Smooth muscle cell (in vitro differentiated cells): ENCODE results near the gene EPS15. TPM values are rescaled to one million over a fixed set of nuclear protein-coding genes. Genes with fewer than 3 reads are reported as not detected.

Experiments
- DNase-seq: peaks from one replicate; lab custom pipeline; 2025; ENCODE audit not compliant: unreplicated experiment; lab: John Stamatoyannopoulos, UW
- H2AFZ ChIP-seq: fragments of 200-600 bp; sonication (generic); 2 replicates; pipeline ENCODE4 v1.6.0; 2016; ENCODE audit warnings: antibody characterized with exemption, low read depth, mild to moderate bottlenecking
- H3F3A ChIP-seq: fragments of 200-600 bp; sonication (generic); 2 replicates; pipeline ENCODE4 v1.6.0; 2017; ENCODE audit warnings: antibody characterized with exemption, low read depth
- H3K27ac ChIP-seq: fragments of 200-600 bp; sonication (generic); 2 replicates; pipeline ENCODE4 v1.5.1; 2016; ENCODE audit warnings: low read depth, mild to moderate bottlenecking
- H3K27me3 ChIP-seq: fragments of 200-600 bp; sonication (generic); 2 replicates; pipeline ENCODE4 v1.6.1; 2016; ENCODE audit warnings: low read depth, mild to moderate bottlenecking
- H3K36me3 ChIP-seq: fragments of 200-600 bp; sonication (generic); 2 replicates; pipeline ENCODE4 v1.5.1; 2016; ENCODE audit warnings: low read depth
- H3K4me1 ChIP-seq: fragments of 200-600 bp; sonication (generic); 2 replicates; pipeline ENCODE4 v1.5.1; 2016; ENCODE audit warnings: low read depth
- H3K4me2 ChIP-seq: fragments of 200-600 bp; sonication (generic); 2 replicates; pipeline ENCODE4 v1.6.0; 2016; ENCODE audit warnings: mild to moderate bottlenecking
- H3K4me3 ChIP-seq: fragments of 200-600 bp; sonication (generic); 2 replicates; pipeline ENCODE4 v1.5.1; 2016; ENCODE audit warnings: mild to moderate bottlenecking
- H3K79me2 ChIP-seq: fragments of 200-600 bp; sonication (generic); 2 replicates; pipeline ENCODE4 v1.6.0; 2016; ENCODE audit warnings: low read depth, mild to moderate bottlenecking
- H3K9ac ChIP-seq: fragments of 200-600 bp; sonication (generic); 2 replicates; pipeline ENCODE4 v1.6.0; 2016; ENCODE audit warnings: low read depth
- H3K9me3 ChIP-seq: fragments of 200-600 bp; sonication (generic); replicated peaks from 2 replicates; pipeline ENCODE4 v1.5.1; 2016; ENCODE audit warnings: low read depth
- H4K20me1 ChIP-seq: fragments of 200-600 bp; sonication (generic); 2 replicates; pipeline ENCODE4 v1.6.0; 2016; ENCODE audit warnings: low read depth
- CTCF ChIP-seq: fragments of 200-600 bp; sonication (generic); IDR thresholded peaks from 2 replicates; pipeline ENCODE4 v1.5.1; 2017; ENCODE audit warnings: borderline replicate concordance, mild to moderate bottlenecking, antibody characterized with exemption; ENCODE audit not compliant: insufficient read depth, poor library complexity, severe bottlenecking
- WGBS: methylation state at CpG from one replicate; pipeline ENCODE4 v1.1.7; 2016; ENCODE audit warnings: low lambda C conversion rate; 5-methylcytosine and 5-hydroxymethylcytosine counted together
- polyA plus RNA-seq: library from polyadenylated mRNA; unstranded; fragments of >200 nt; fragmentation: Nextera tagmentation; extraction: Ambion mirVana; gene quantifications from 2 replicates; pipeline ENCODE4 v1.2.1, GENCODE V29; 2016
- total RNA-seq: library from RNA; depleted of rRNA; stranded (reverse); fragments of >200 nt; gene quantifications from 2 replicates; pipeline ENCODE4 v1.2.3, GENCODE V29; 2014

The EPS15 gene
- total and polyA plus RNA-seq, 2 experiments from 2014 or later: 9.0 to 54.3 TPM

GRCh38 chr1:51359879-51360278 is 159.2 kb downstream of the EPS15 start:
- Histone ChIP-seq H3K4me3 (no peak overlapping the region), H3F3A (no peaks in the 10 kb centered on the region), H3K9ac (no peak overlapping the region), H3K79me2 (no peaks in the 10 kb centered on the region), H3K4me2 (no peak overlapping the region), H4K20me1 (no peaks in the 10 kb centered on the region), H3K27me3 (no peaks in the 10 kb centered on the region), H3K36me3 (no peaks in the 10 kb centered on the region), H3K4me1 (no peaks in the 10 kb centered on the region), H3K27ac (no peak overlapping the region), H3K9me3 (no peaks in the 10 kb centered on the region), H2AFZ (no peak overlapping the region)
- 98% methylated on average over 4 of the region's 4 CpGs for WGBS
- no peak for TF ChIP-seq CTCF
- DNase-seq: no peak

GRCh38 chr1:51355382-51355781 is 163.7 kb downstream of the EPS15 start:
- Histone ChIP-seq H3K27me3 (no peaks in the 10 kb centered on the region), H3F3A (no peaks in the 10 kb centered on the region), H3K4me3 (no peak overlapping the region), H3K79me2 (no peaks in the 10 kb centered on the region), H4K20me1 (no peaks in the 10 kb centered on the region), H3K27ac (no peak overlapping the region), H3K9me3 (no peaks in the 10 kb centered on the region), H3K4me2 (no peak overlapping the region), H2AFZ (no peak overlapping the region), H3K9ac (no peak overlapping the region), H3K36me3 (no peaks in the 10 kb centered on the region), H3K4me1 (no peaks in the 10 kb centered on the region)
- no peak for DNase-seq
- WGBS: 100% methylated on average over 1 of the region's 1 CpG
- TF ChIP-seq CTCF: no peak

- Histone ChIP-seq H3K4me3 (no peak overlapping the region), H4K20me1 (no peaks in the 10 kb centered on the region), H3F3A (no peaks in the 10 kb centered on the region), H2AFZ (no peak overlapping the region), H3K79me2 (no peaks in the 10 kb centered on the region), H3K36me3 (no peaks in the 10 kb centered on the region), H3K9me3 (no peaks in the 10 kb centered on the region), H3K27me3 (no peaks in the 10 kb centered on the region), H3K4me1 (no peaks in the 10 kb centered on the region), H3K9ac (no peak overlapping the region), H3K27ac (no peak overlapping the region), H3K4me2 (no peak overlapping the region)
- WGBS: 81% methylated on average over 3 of the region's 3 CpGs
- no peak for TF ChIP-seq CTCF
- DNase-seq: no peak
Measured at GRCh38 chr1:51354416-51354815, 164.7 kb downstream of the EPS15 start.

GRCh38 chr1:51351907-51352306 is 167.2 kb downstream of the EPS15 start:
- no peak for TF ChIP-seq CTCF
- Histone ChIP-seq H3F3A (no peaks in the 10 kb centered on the region), H3K9ac (no peak overlapping the region), H3K4me3 (no peak overlapping the region), H3K9me3 (no peaks in the 10 kb centered on the region), H3K36me3 (no peaks in the 10 kb centered on the region), H3K79me2 (no peaks in the 10 kb centered on the region), H3K27ac (no peak overlapping the region), H3K27me3 (peaks cover under 1% of the 10 kb centered on the region), H2AFZ (no peak overlapping the region), H4K20me1 (no peaks in the 10 kb centered on the region), H3K4me1 (no peaks in the 10 kb centered on the region), H3K4me2 (no peak overlapping the region)
- WGBS: 96% methylated on average over 1 of the region's 1 CpG
- no peak for DNase-seq
